Panc1 (cell line): ENCODE data around the gene C1orf74.

Experiments
- CTCF ChIP-seq: fragments of 450-650 bp; IDR thresholded peaks from 2 replicates; pipeline ENCODE4 v1.5.1; 2017; ENCODE audit warnings: mild to moderate bottlenecking
- POLR2AphosphoS5 ChIP-seq: IDR thresholded peaks from 2 replicates; pipeline ENCODE4 v1.6.1; 2012; ENCODE audit warnings: mild to moderate bottlenecking, low read depth, low read length, moderate library complexity
- REST ChIP-seq, 2 experiments: IDR thresholded peaks; 2 replicates each; pipeline ENCODE4 v1.6.1; 2011 to 2012; ENCODE audit warnings: low read depth in 2 of 2, control low read depth in 1 of 2, low read length in 1 of 2, mild to moderate bottlenecking in 1 of 2, moderate library complexity in 1 of 2; ENCODE audit not compliant: insufficient read depth in 1 of 2
- SIN3A ChIP-seq: IDR thresholded peaks from 2 replicates; pipeline ENCODE4 v1.6.1; 2012; ENCODE audit warnings: low read depth, mild to moderate bottlenecking, low read length, moderate library complexity, borderline replicate concordance; ENCODE audit not compliant: insufficient read depth
- TCF7L2 ChIP-seq: IDR thresholded peaks from 2 replicates; pipeline ENCODE4 v1.6.1; 2011; ENCODE audit warnings: mild to moderate bottlenecking, low read depth, low read length, inconsistent platforms

- no peak for TF ChIP-seq CTCF
- no peak for TF ChIP-seq POLR2AphosphoS5
- no peak for TF ChIP-seq TCF7L2
- no peak for TF ChIP-seq REST (IDR thresholded peaks at IDR 0.05; ENCODE audit: insufficient read depth in 1 of 2, low read depth in 2 of 2, low read length in 1 of 2)
- TF ChIP-seq SIN3A: no peak
These were observed 47.2 kb downstream of the C1orf74 start for GRCh38 chr1:209737118-209737505.
